Activated B cell treated with CpG ODN at 0.5 μM for 24 hours (primary cell): Measurements from ENCODE around the gene VAMP8. TPM values are rescaled to one million over a fixed set of nuclear protein-coding genes. Genes with fewer than 3 reads are reported as not detected.
A peak's percentile ranks its signal among the peaks of the same experiment; 100 is the strongest.
"Not testable (repeated sequence)": the region's sequence is repeated elsewhere in the genome, so short reads cannot be mapped to it uniquely, and the experiment has no call there.

ENCODE experiments used
- ATAC-seq: fragments of 200-7000 bp; cut with Tn5 transposase; one replicate; pipeline ENCODE4 v1.10.0; 2021; ENCODE audit warnings: low read depth, mild to moderate bottlenecking, moderate library complexity
- CTCF ChIA-PET: fragments of 350-600 bp; sonication (Branson Sonifier 250); formaldehyde crosslinking; loops from one replicate; lab custom pipeline; 2021; ENCODE audit warnings: antibody characterized with exemption; lab: Charles Lee
- POLR2A ChIA-PET: fragments of 350-600 bp; sonication (Branson Sonifier 250); formaldehyde crosslinking; loops from one replicate; lab custom pipeline; 2021; ENCODE audit warnings: antibody characterized with exemption; lab: Charles Lee
- DNase-seq: peaks from one replicate; pipeline ENCODE4 v3.0.0; 2022
- H3K27ac Mint-ChIP-seq: one replicate; pipeline ENCODE4 v1.8.0; 2020; ENCODE audit warnings: mixed read lengths
- H3K27me3 Mint-ChIP-seq: one replicate; pipeline ENCODE4 v1.8.0; 2021; ENCODE audit warnings: mixed read lengths
- H3K36me3 Mint-ChIP-seq: one replicate; pipeline ENCODE4 v1.8.0; 2021; ENCODE audit warnings: low read depth, mixed read lengths
- H3K4me1 Mint-ChIP-seq: one replicate; pipeline ENCODE4 v1.8.0; 2021; ENCODE audit warnings: mixed read lengths
- H3K4me3 Mint-ChIP-seq: one replicate; pipeline ENCODE4 v1.8.0; 2020; ENCODE audit warnings: mild to moderate bottlenecking, mixed read lengths
- H3K9me3 Mint-ChIP-seq: one replicate; pipeline ENCODE4 v1.8.0; 2020; ENCODE audit warnings: mixed read lengths
- intact Hi-C: fragments of 100-400 bp; cut with micrococcal nuclease; formaldehyde crosslinking; loops from one replicate; pipeline ENCODE4 v1.15.1; 2024
- total RNA-seq: library from RNA; stranded (reverse); gene quantifications from 2 replicates; pipeline ENCODE4 v1.2.3, GENCODE V29; 2022
- TF ChIP-seq, protein P1 (sequence below): fragments of 200-600 bp; IDR thresholded peaks from one replicate; pipeline ENCODE4 v1.8.0; 2022; ENCODE audit warnings: antibody characterized with exemption, mild to moderate bottlenecking

Gene VAMP8
- total RNA-seq, 1 donor from 2014 or later, result 128 TPM

DNA sequence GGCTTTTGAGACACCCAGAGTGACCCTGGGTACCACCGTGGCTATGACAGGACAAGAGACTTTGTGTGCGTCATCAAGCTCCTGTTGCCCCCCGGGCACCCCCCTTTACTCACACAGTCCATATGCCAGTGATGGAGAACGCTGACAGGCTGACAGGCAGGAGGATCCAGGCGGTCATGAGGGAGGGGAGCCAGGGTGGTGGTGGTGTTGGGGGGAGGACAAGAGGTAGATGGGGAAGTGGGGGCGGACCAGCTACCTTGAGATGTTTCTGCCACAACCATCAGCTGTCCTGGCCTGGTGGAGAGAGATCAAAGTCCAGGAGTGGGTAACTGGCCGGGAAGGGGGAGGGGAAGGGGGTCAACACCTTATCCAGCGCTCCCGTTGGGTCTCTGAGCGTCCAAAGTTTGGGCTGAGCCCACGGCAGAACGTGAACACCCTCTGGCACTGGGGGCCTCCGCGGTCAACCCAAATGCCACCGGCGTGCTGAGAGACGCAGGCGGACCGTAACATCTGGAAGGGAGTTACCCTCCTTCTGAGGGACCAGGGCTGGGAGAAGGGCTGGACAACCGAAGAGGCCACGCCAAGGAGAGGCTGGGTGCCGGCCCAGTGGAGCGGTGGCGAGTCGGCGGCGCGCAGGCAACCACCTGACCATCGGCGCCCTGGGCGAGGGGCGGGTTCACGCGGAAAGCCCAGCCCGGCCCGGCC is 24.5 kb downstream of the VAMP8 start:
- Mint-ChIP-seq H3K4me1 (peaks cover 35% of the 10 kb centered on the region), H3K27me3 (no peaks in the 10 kb centered on the region), H3K36me3 (peaks cover 43% of the 10 kb centered on the region), H3K9me3 (no peaks in the 10 kb centered on the region), H3K4me3 (peak overlapping the region; percentile 87), H3K27ac (peak overlapping the region; percentile 84)
- ChIA-PET CTCF (interaction anchor here (0.6 to 1.2 kb wide), 3 partner anchors 70 to 182 kb away, joined by 3 to 7 read pairs (median 3); partner anchors contain the start of gene SH2D6), POLR2A (interaction anchor here (0.5 to 3.5 kb wide), 7 partner anchors 10 to 656 kb away, joined by 4 to 28 read pairs (median 15); partner anchors contain the start of genes C2orf68, GGCX, MAT2A and SH2D6)
- TF ChIP-seq, protein P1, sequence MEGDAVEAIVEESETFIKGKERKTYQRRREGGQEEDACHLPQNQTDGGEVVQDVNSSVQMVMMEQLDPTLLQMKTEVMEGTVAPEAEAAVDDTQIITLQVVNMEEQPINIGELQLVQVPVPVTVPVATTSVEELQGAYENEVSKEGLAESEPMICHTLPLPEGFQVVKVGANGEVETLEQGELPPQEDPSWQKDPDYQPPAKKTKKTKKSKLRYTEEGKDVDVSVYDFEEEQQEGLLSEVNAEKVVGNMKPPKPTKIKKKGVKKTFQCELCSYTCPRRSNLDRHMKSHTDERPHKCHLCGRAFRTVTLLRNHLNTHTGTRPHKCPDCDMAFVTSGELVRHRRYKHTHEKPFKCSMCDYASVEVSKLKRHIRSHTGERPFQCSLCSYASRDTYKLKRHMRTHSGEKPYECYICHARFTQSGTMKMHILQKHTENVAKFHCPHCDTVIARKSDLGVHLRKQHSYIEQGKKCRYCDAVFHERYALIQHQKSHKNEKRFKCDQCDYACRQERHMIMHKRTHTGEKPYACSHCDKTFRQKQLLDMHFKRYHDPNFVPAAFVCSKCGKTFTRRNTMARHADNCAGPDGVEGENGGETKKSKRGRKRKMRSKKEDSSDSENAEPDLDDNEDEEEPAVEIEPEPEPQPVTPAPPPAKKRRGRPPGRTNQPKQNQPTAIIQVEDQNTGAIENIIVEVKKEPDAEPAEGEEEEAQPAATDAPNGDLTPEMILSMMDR, result no peak
- intact Hi-C loops, result loop anchor here (1.0 to 2.0 kb wide), 8 partner anchors 10 to 248 kb away; partner anchors contain the start of genes C2orf68, ELMOD3, GGCX and MAT2A
- DNase-seq, result no peak
- peak; percentile 27 for ATAC-seq

DNA sequence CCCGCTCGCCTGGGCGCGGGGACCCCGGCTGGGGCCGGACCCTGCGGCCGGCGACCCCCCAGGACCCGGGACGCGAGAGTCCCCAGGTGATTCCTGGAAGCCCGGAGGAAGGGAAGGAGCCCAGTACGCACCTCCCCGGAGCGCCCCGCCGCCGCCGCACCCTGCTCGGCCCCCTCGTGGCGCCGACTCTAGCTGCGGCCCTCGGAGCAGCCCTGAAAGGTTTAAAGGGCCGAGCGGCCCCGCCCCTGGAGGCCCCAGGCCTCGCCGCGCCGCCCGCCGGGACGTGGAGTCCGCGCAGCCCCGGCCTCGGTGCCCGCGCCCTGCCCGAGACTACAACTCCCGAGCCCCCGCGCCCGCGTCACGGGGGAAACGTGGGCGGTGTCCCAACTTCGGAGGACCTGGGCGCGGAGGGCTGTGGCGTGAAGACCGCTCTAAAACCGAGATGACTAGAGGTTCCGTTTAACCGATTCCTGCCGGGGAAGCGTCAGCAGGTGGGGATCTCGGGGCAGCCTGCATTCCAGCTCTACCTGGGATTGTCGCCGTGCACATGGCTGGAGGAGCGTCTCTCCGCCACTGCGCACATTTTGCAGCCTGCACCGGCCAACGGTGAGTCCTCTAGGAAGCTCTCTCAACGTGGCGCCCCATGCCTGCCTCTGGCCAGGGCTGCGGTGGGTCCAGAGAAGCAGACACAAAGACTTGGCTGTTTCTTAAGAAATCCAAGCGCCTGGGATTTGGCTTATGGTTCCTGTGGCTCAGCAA is 25.3 kb downstream of the VAMP8 start, which contains the start of gene TMEM150A:
TMEM150A (minus strand) TSS at position 223 of the 759 bp plus-strand sequence. CDS start 750 bp downstream, outside the sequence.
- Mint-ChIP-seq H3K4me3 (peak within 1 kb of the TSS; percentile 90), H3K36me3 (peaks cover 43% of the 10 kb centered on the region), H3K9me3 (no peaks in the 10 kb centered on the region), H3K27ac (peak within 1 kb of the TSS; percentile 84), H3K27me3 (no peaks in the 10 kb centered on the region), H3K4me1 (peaks cover 31% of the 10 kb centered on the region)
- ChIA-PET CTCF (interaction anchor here (0.6 to 1.2 kb wide), 3 partner anchors 15 to 183 kb away, joined by 3 to 7 read pairs (median 4); partner anchors contain the start of gene SH2D6), POLR2A (interaction anchor here (0.5 to 3.5 kb wide), 13 partner anchors 8 to 657 kb away, joined by 3 to 28 read pairs (median 7); partner anchors contain the start of genes C2orf68, GGCX, MAT2A and SH2D6)
- peak; percentile 97 for ATAC-seq
- intact Hi-C loops, result loop anchor here (1.0 to 2.0 kb wide), 8 partner anchors 10 to 248 kb away; partner anchors contain the start of genes C2orf68, ELMOD3, GGCX and MAT2A
- TF ChIP-seq, protein P1, result no peak
- peak; percentile 91 for DNase-seq

DNA sequence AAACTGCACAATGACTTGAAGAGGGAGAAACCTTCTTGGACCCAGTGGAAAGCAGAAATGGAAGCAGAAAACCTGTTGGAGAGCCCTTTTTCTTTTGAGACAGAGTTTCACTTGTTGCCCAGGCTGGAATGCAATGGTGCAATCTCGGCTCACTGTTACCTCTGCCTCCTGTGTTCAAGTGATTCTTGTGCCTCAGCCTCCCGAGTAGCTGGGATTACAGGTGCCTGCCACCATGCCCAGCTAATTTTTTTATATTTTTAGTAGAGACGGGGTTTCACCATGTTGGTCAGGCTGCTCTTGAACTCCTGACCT is 26.7 kb downstream of the VAMP8 start:
- ATAC-seq, result not testable (repeated sequence)

DNA sequence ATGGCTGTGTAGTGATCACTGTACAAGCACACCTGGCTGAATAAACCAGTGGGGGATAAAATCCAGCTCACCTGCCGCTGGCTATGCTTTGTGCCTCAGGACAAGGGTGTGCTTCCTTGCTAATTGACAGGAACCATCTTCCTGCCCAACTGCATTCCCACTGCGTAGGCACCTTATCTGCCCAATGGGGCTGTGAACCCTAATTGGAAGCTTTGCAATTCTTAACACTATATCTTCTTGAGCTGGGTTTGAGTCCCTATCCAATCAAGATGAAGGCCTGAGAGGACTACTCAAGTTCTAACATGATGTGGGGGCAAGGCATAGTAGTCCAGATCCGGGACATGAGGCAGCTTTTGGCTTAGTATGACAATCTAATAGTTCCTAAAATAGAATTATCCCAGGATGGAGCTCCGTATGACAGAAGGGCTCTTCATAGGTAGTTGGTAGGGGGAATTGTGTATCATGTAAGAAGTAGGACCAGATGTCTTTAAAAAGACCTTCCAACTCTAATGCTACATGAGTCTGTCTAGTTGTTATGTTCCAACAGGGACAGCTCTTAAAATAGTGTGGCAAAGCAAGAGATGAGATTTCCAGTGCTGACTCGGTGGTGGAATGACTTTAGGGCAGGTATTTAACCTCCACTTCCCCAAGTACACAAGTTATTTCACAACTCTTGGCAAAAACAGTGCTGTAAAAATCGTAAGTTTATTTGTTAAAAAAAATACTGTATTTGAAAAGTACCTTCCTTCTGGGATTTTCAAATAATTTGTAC is 27.4 kb downstream of the VAMP8 start:
- ChIA-PET POLR2A (interaction anchor here (0.8 to 4.2 kb wide), 5 partner anchors 9 to 66 kb away, joined by 3 to 22 read pairs (median 3); partner anchors contain the start of genes GGCX, MAT2A, RNF181 and USP39), CTCF (no interaction called here)
- H3K27me3 Mint-ChIP-seq, result no peaks in the 10 kb centered on the region
- TF ChIP-seq, protein P1, result no peak
- DNase-seq (no peak), ATAC-seq (no peak)
- peaks cover 40% of the 10 kb centered on the region for H3K4me1 Mint-ChIP-seq
- H3K4me3 Mint-ChIP-seq, result no peak overlapping the region
- no peaks in the 10 kb centered on the region for H3K9me3 Mint-ChIP-seq
- intact Hi-C loops, result no loop called here
- H3K36me3 Mint-ChIP-seq, result peaks cover 42% of the 10 kb centered on the region
- no peak overlapping the region for H3K27ac Mint-ChIP-seq

More for the DNA sequence above, 26.7 kb downstream of the VAMP8 start:
- intact Hi-C loops, H3K27me3 Mint-ChIP-seq, DNase-seq, CTCF ChIA-PET, H3K9me3 Mint-ChIP-seq: not testable (repeated sequence)
- Mint-ChIP-seq H3K27ac (peak overlapping the region; percentile 18), H3K36me3 (peaks cover 43% of the 10 kb centered on the region), H3K4me1 (peaks cover 36% of the 10 kb centered on the region), H3K4me3 (peak overlapping the region; percentile 90)
- POLR2A ChIA-PET, result interaction anchor here (0.7 to 4.2 kb wide), 5 partner anchors 8 to 196 kb away, joined by 4 to 23 read pairs (median 15); partner anchors contain the start of genes GGCX, RNF181, SH2D6 and USP39
